ENCODE data around the gene AP2B1.

GRCh38 chr17:35596072-35596471, 8.9 kb downstream of the AP2B1 start:
- TF ChIP-seq POLR2AphosphoS5 (IDR thresholded peaks at IDR 0.05; ENCODE audit: low read depth, low read length) (no peak), YY1 (IDR thresholded peaks at IDR 0.05; ENCODE audit: extremely low read depth, insufficient replicate concordance, low read depth, low read length) (no peak), ATF3 (IDR thresholded peaks at IDR 0.05) (no peak), ZFX (IDR thresholded peaks at IDR 0.05) (no peak), CTCF (IDR thresholded peaks at IDR 0.05 in 2 of 3, conservative IDR thresholded peaks at IDR 0.05 in 1 of 3; ENCODE audit: borderline replicate concordance in 1 of 3, insufficient read depth in 1 of 3, low read depth in 2 of 3, low read length in 2 of 3) (no peak), EZH2 (IDR thresholded peaks at IDR 0.05) (no peak), CBX3 (IDR thresholded peaks at IDR 0.05; ENCODE audit: low read depth) (no peak), EZH2phosphoT487 (IDR thresholded peaks at IDR 0.05; ENCODE audit: borderline replicate concordance) (no peak), CEBPB (IDR thresholded peaks at IDR 0.05; ENCODE audit: low read depth) (no peak), RAD21 (IDR thresholded peaks at IDR 0.05; ENCODE audit: low read depth) (no peak), MAX (IDR thresholded peaks at IDR 0.05) (no peak), POLR2A (IDR thresholded peaks at IDR 0.05; ENCODE audit: borderline replicate concordance, extremely low read depth, insufficient read depth, insufficient read length) (no peak)
